Ammon's horn (tissue), 1 donor: Measurements from ENCODE around the gene FOXQ1.
A peak's percentile ranks its signal among the peaks of the same experiment; 100 is the strongest.

Source experiments
- DNase-seq: peaks from one replicate; pipeline ENCODE4 v3.0.0-alpha.2; 2016; ENCODE audit warnings: low spot score

The FOXQ1 gene, protein sequence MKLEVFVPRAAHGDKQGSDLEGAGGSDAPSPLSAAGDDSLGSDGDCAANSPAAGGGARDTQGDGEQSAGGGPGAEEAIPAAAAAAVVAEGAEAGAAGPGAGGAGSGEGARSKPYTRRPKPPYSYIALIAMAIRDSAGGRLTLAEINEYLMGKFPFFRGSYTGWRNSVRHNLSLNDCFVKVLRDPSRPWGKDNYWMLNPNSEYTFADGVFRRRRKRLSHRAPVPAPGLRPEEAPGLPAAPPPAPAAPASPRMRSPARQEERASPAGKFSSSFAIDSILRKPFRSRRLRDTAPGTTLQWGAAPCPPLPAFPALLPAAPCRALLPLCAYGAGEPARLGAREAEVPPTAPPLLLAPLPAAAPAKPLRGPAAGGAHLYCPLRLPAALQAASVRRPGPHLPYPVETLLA

DNA sequence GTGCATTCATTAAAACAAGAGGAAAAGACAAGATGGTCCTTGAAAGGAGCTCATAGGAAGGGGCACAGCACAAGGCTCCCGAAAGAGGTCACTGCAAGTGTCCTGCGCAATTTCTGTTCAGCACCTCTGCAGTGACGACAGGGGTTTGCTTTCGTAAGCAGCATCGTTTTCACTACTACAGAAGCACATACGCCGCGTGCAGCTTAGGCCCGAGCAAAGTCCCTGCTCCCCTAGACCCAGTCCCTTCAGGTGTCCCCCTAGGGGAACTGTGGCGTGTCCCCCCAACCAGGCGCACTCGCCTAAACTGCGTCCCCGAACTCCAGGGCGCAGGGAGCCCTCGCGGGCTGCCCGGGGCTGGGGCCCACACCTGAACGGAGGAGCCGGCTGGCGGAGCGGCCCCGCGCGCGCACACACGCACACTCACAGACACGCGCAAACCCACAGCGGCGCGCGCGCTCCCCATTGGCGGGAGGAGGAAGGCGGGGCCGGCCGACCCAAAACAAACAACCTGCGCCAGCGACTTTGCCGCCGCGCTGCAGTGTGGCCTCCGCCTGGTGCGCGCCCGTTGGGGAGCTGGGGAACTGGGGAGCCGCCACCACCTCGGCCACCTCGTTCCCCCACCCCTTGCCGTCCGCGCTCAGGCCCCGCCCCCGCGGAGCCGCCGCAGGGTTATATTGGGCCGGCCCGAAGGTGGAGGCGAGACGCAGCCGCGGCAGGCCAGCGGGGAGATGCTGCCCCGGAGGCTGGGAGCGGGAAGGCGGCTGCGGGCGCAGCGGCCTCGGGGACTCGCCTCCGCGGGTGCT is at the start of gene FOXQ1:
FOXQ1 (plus strand) TSS at position 699 of the 803 bp plus-strand sequence. CDS start 607 bp downstream, outside the sequence.
- DNase-seq, result no peak

DNA sequence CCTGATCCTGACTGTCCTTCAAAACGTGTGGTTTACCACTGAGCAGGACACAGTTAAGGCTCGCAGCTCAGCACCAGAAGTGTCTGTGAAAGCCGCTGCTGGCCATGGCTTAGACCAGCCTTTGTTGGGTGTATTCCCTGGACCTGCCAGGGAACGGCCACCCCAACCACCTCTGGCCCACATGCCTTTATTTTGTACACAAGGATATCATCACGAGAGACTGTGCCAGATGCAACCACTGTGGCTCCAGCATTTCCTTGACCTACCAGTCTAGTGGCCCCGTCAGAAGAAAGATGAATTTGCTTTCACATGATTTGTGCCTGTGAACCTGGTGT is 49.2 kb upstream of the FOXQ1 start:
- no peak for DNase-seq

DNA sequence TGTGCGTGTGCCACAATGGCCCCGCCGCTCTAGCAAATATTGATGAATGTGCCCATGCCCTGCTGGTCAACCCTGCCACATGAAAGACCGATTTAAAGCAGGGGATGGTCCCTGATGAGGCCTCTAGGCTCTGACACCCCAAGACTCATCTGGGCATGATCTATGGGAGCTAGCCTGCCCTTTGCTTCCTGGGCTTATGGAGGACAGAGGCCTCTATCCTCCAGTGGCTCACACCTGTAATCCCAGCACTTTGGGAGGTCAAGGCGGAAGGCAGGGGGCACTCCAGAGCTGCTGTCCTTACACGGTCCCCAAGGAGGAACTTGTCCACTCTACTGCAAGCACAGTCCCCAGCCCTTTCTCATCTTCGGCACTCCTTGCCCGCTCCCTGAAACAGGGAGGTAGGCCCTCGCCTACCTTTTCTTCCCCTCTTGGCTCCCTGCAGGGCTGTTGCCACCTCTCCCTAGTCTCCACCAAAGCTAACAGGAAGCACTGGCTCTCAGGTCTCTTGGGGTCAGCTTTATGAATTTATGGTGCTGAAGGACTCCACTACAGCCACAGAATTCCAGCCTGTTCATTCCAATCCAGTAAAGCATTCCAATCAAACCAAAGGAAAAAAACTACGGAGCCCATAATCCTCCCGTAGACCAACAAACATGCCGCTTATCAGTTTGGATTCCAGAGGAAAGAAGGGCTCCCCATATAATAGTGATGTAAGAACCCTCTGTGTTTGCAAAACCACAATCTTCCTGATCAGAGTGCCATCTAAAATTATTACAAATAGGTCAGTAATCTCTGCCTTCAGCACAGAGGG is 48.7 kb upstream of the FOXQ1 start:
- no peak for DNase-seq

DNA sequence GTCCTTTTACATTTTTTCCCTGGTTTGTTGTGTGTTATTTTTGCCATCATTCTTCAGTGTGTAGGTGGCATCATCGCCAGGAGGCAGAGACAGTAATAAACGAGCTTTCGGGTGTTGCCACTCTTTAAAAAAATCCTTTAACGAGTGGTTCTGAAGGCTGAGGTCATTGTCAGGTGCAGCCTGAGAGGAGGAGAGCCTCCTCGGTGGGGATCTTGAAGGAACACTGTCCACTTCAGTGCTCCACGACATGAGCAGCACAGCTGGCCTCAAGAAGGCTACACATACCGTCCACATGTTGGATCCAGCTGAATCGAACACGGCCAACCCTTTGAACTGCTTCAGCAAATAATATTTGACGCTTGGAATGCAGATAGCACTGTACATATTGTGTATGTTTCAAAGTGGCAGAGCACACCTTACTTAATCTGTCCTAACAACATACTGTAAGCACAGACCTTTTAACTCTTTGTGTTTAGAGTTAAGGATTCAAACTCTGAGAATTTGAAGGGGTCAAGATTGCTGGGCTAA is 48.0 kb upstream of the FOXQ1 start:
- DNase-seq, result no peak

DNA sequence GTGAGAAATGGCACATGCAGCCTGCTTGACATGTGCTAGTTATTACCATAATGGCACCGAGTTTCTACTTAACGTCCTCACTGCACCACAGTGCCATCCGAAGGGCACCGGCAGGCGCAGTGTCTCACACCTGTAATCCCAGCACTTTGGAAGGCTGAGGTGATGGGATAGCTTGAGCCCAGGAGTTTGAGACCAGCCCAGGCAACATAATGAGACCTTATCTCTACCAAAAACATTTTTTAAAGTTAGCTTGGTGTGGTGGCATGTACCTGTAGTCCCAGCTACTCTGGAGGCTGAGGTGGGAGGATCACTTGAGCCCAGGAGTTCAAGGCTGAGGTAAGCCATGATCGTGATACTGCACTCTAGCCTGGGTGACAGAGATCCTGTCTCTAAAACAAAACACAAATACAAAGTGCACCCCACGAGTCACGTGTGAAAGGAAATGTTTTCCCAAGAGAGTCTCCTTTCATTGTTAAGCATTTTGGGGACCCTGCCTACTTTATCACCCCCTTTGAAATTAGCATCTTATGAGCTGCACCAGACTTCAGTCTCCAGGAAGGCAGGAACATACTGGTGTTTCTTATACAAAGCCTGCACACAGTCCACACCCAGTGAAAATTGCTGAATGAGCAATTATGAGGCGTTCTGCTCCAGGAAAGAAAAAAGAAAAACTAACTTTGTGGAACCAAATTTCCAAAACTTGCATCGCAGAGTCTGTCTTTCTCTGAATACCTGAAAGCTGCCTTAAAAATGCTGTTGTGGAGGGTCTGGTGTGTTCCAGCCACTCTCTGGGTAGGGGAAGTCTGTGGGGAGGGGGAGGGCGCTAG is 47.1 kb upstream of the FOXQ1 start:
- DNase-seq, result no peak

DNA sequence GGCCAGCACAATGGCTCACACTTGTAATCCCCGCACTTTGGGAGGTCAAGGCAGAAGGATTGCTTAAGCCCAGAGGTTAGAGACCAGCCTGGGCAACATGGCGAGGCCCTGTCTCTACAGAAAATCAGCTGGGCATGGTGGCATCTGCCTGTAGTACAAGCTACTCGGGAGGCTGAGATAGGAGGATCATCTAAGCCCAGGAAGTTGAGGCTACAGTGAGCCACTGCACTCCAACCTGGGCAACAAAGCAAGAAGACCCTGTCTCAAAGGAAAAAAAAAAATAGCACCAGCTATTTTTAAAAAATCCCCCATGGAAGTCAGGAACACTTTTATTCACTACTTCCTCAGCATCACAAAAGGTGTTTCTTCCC is 45.2 kb upstream of the FOXQ1 start:
- DNase-seq, result no peak

DNA sequence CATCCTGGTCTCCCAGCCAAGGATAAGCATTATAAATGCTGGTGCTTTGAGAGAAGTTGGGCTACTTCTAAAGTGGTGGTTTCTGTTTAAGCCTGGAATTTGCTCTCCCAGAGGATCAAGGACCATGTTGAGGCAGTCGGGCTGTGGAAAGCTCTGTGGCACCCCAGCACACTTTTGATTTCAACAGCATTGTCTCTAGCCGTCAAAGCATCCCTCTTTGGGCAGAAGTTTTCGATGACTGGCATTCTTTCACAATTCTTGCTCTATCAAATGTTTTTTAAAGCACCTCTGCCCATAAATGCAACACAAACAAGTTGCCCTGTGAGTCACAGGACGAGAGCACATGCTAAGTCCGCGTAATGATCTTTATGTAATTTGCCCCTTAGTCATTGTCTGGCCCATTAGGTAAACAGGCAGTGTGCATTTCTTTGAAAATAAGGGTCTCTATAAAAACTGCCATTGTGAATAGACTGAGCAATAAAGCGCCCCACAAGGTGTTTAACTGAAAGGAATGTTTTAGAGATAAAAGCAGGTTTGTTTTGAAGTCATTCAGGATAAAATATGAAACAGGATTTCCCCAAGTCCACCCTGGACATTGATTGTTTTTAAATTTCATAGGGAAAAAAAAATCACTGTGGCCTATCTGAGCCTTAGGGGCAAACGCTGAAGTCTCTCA is 44.7 kb upstream of the FOXQ1 start:
- no peak for DNase-seq

DNA sequence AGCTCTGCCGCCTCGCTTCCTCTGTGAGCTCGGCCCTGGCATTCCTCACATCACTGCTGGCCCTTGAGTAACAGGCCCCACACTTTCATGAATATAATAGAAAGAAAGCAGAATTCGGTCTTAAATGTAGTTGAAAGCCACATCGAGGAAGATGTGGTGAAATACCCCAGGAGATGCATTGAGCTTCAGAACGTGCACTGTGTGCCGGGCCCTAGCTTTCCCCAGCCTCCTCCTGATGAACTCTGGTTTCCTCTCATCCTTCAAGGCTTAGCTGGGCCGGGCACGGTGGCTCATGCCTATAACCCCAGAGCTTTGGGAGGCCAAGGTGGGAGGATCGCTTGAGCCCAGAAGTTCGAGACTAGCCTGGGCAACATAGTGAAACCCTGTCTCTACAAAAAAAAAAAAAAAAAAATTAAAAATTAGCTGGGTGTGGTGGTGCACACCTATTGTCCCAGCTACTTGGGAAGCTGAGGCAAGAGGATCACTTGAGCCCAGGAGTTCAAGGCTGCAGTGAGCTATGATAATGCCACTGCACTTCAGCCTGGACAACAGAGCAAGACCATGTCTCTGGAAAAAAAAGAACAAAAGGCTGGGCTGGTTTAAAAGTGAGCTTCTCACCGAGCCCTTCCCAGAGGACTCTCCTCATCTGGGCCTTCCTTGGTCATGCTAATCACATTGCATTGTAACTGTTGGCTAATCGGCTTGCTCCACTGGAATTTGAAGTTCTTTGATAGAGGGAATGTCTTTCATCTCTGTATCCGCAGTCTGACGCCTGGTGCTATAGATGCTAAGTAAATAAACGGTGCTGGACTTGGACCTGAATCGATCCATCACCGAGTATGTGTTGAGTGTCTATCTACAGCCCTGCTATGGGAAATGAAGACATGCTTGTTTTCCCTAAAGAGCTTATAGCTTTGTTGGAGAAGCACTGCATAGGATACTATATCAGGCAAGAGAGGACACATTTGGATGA is 43.8 kb upstream of the FOXQ1 start:
- no peak for DNase-seq

DNA sequence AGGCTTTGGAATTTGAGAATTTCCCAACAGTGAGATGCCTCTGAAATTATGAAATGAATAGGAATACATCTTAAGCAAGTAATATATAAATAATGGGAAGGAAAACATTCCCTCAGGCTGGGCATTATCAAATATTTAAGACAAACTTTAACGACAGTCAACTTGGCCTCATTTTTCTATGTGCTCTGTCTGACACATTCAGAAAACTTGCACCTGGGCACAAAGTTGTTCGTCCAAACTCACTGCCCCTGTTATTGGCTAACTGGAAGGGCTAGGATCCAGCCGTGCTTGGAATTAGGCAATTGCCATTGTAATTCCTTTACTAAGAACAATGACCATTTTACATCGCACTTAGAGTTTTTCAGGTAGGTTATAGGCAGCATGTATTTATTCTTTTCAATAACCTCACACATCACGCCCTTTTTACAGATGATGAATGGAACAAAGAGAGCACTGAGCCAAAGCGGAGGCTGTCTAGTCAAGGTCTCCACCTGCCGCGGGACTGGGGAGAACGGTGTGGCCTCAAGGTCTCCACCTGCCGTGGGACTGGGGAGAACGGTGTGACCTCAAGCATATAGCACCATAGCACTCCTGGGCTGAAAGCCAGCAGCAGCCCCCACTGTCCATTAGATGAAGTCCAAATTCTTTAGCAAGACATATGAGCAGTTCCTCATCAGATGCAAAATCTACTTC is 40.7 kb upstream of the FOXQ1 start:
- no peak for DNase-seq

DNA sequence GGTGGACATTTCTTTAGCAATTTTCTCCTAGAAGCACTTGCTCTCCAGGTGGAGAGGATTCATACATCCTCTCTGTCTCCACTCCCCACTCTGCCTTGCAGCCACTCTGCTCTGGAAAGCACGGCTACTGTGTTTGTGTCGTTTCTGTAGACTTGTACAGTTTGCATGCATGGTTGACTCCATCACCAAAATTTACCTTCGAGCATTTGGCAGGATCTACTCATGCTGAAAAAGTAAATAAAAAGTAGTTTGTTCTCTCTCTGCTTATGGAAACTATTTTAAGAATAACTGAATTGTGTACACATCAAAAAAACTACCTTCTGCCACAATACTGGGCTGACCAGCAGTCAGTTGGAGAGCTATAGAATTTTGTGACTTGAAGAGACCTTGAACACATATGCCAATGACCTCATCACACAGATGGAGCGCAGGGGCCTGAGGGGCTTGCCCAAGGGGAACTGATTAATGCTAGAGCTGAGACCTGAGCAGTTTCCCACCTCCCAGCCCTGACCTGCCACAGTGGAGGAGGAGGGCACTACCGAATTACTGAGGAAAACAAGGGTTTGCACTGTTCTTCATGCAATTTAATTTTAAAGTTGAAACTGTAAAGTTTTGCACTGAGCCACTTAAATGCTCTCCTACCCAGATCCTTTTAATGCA is 33.7 kb upstream of the FOXQ1 start:
- DNase-seq, result no peak

DNA sequence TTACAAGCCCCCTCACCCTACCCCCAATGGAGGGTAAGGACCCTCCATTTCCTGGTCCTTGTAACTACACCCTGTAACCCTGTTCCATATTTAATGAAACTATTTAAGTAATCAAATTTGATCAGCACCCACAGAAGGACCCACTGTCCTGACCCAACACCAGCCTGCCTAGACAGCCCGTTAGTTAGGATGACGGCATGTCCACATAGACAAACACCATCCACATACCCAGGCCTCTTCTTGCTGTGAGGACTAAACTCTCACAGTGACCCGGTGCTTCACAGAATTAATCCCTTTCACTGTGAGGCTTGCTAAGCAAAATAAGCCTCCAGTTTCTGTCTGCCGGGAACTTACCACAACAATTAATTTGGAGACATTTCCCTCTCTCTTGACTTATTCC is 32.8 kb upstream of the FOXQ1 start:
- DNase-seq, result no peak

DNA sequence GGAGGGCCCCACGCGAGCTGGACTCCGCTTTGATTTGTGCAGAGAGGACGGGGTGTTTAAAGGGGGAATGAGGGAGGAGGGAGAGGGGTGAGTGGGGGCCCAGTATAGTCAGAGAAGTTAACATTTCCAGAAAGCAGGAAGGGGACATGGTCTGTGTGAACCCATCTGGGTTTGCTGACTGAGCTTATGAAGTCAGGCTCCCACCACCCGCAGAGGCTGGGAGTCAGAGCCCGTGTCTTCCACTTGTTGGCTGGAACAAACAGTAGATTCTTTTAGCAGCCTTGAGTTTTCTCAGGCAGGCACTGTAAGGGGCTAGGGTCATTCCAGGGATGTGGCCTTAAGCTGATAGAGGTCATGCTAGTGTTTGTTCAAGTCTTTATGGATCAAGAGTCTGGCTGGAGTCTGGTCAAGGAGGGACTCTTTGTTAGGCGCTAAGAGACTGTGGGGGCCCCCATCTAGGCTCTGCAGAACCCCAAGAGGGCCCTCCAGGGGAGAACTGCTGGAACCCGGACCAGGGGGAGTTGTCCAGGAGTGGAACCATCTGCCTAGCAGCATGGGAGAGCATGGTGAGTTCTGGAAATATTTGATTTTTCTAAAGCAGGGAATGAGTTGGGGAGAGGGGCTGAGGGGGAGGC is 31.1 kb upstream of the FOXQ1 start:
- DNase-seq, result no peak

DNA sequence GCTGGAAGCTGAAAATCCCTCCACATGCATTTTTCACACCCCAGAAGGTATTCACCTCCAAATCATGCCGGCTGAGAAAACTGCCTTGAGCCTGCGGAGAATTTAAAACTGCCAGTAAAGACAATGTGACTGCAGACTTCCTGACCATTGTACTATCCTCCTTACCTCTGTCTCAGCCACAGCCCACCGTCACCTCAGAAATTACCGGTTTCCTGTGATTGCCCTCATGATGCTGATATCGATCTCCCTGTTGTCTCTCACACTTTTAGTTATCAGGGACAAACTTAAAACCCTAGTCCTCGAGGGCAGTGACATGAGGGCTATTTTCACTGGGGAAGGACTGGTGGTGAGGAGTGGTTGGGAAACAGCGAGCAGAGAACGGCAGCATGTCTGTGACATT is 30.2 kb upstream of the FOXQ1 start:
- DNase-seq, result no peak

DNA sequence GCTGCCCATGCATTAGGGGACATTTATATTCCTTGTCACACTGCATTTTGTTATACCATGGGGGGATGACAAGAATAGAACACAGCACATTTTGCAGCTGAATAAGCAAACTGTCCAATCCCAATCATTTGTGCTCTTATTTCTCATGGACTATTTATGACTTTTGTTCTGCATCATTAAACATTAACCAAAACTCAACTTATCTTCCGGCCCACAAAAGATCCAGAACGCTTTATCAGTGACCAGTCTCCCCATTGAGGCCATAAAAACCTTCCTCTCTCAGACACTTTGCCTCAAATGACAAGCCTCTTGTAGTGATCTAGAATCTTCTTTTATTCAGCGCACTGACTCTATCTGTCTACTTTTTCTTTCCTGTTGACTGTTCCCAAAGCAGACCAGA is 28.4 kb upstream of the FOXQ1 start:
- DNase-seq, result no peak

DNA sequence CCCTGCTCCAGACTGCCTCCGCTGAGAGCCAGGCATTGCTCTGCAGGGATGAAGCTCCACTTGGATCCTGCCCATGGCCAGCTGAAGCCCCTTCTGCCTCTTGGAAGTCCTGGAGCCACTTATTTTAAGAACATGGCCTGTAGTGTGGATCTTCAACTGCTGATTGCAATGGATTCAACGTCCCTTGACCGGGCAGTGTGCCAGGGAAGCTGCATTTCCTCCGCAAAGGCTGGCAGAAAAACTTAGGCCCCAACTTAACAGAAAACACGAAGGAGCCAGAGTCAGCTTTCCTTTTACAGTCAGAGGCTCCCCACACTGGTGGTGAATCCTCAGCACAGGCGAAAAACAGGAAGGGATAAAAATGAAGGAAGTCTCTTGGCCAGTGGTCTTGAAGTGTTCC is 26.3 kb upstream of the FOXQ1 start:
- peak; percentile 11 for DNase-seq

DNA sequence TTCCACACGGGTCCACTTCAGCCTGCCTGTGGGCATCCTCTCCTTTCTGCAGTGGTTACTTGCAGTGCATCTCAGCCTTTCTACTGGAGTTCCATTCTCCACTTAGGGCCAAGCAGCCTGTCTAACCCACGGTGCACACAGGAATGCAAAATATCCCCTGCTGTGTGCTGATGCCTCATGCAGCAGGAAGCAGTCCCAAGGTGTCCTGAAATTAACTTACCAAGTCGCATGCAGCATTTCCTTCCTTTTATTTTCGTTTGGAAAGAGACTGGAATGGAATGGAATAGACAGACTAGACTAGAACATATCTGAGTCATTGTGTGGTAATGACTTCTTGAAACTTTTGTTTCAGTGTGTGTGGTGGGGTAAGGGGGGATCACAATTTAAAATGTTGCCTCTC is 25.9 kb upstream of the FOXQ1 start:
- DNase-seq, result no peak

DNA sequence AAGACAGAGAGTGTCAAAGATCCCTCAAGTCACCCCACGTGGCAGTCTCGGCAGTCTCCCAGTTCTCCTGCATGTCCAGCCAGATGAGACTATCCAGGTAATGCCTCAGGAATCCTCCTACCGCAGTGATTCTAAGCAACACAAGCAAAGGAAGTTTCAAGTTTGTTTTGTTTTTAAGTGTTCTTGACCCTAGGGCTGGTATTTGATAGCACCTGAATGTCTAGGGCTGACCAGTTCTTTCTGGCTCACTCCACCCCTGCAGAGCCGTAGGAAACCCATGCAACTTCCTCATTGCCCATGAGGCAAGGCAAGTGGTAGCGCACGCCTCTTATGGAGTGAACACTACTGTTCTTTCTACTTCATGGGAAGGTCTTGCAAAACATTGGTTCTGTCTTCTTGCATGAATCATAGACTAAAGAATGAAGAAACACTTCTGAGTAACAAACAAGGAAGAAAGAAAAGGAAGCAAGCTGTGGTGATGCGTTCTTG is 24.8 kb upstream of the FOXQ1 start:
- DNase-seq, result no peak

DNA sequence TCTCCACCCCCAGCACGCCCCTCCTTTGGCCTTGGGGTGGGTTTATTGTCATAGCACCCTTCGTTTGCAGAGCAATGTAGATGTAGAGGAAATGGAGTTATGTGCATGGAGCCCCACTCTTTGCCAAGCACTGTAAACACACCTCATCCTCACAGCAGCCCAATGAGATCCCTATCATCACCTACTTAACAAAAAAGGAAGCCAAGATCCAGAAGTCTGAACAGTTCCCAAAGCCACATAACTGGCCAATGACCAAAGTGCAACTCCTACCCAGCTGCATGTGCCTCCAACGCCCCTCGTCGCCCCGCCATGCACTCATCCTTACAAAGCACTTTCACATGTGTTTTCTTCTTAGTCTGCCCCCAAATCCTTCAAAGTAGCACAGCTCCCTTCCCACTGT is 21.8 kb upstream of the FOXQ1 start:
- DNase-seq, result no peak
